ENCODE measurements around the gene PAXIP1.

- TF ChIP-seq, protein P1, sequence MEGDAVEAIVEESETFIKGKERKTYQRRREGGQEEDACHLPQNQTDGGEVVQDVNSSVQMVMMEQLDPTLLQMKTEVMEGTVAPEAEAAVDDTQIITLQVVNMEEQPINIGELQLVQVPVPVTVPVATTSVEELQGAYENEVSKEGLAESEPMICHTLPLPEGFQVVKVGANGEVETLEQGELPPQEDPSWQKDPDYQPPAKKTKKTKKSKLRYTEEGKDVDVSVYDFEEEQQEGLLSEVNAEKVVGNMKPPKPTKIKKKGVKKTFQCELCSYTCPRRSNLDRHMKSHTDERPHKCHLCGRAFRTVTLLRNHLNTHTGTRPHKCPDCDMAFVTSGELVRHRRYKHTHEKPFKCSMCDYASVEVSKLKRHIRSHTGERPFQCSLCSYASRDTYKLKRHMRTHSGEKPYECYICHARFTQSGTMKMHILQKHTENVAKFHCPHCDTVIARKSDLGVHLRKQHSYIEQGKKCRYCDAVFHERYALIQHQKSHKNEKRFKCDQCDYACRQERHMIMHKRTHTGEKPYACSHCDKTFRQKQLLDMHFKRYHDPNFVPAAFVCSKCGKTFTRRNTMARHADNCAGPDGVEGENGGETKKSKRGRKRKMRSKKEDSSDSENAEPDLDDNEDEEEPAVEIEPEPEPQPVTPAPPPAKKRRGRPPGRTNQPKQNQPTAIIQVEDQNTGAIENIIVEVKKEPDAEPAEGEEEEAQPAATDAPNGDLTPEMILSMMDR (IDR thresholded peaks at IDR 0.05), result no peak
- TF ChIP-seq POLR2A (IDR thresholded peaks at IDR 0.05) (no peak), EP300 (IDR thresholded peaks at IDR 0.05) (no peak)
Measured at GRCh38 chr7:154918266-154918665, 84.7 kb downstream of the PAXIP1 start.

Measured in suprapubic skin (tissue), 3 donors.